Trophoblast cell (in vitro differentiated cells and primary cell): Measurements from ENCODE around the gene ZNF79.

ENCODE experiments used
- DNase-seq, 2 donors: peaks; one replicate each; pipeline ENCODE4 v3.0.0-alpha.2; 2016
- H2AFZ ChIP-seq: 2 replicates; pipeline ENCODE4 v1.6.1; 2013; ENCODE audit warnings: low read length, moderate library complexity, mild to moderate bottlenecking; ENCODE audit not compliant: insufficient read depth, poor library complexity
- H2AK5ac ChIP-seq: 2 replicates; pipeline ENCODE4 v1.6.1; 2013; ENCODE audit warnings: mild to moderate bottlenecking, low read length
- H2BK120ac ChIP-seq: 2 replicates; pipeline ENCODE4 v1.6.1; 2013; ENCODE audit warnings: low read length, mild to moderate bottlenecking, moderate library complexity; ENCODE audit not compliant: insufficient read depth, poor library complexity
- H2BK12ac ChIP-seq: 2 replicates; pipeline ENCODE4 v1.6.1; 2013; ENCODE audit warnings: mild to moderate bottlenecking, low read length, moderate library complexity
- H2BK5ac ChIP-seq: 2 replicates; pipeline ENCODE4 v1.6.1; 2013; ENCODE audit warnings: low read length, low read depth, moderate library complexity, mild to moderate bottlenecking; ENCODE audit not compliant: poor library complexity
- H3K14ac ChIP-seq: 2 replicates; pipeline ENCODE4 v1.6.1; 2013; ENCODE audit warnings: mild to moderate bottlenecking, low read length
- H3K18ac ChIP-seq: 2 replicates; pipeline ENCODE4 v1.6.1; 2013; ENCODE audit warnings: mild to moderate bottlenecking, low read length
- H3K23ac ChIP-seq: 2 replicates; pipeline ENCODE4 v1.6.1; 2013; ENCODE audit warnings: low read length
- H3K27ac ChIP-seq: 2 replicates; pipeline ENCODE4 v1.5.1; 2013; ENCODE audit warnings: low read depth, mild to moderate bottlenecking, inconsistent platforms, low read length, moderate library complexity
- H3K27me3 ChIP-seq: 2 replicates; pipeline ENCODE4 v1.6.1; 2013; ENCODE audit warnings: inconsistent platforms, mild to moderate bottlenecking, low read length, moderate library complexity; ENCODE audit not compliant: insufficient read depth
- H3K36me3 ChIP-seq, 2 experiments: 1 replicate in 1 of 2; 2 replicates in 1 of 2; pipeline ENCODE4 v1.6.1; 2013; ENCODE audit warnings: low read length in 2 of 2, mild to moderate bottlenecking in 2 of 2, moderate library complexity in 1 of 2; ENCODE audit not compliant: insufficient read depth in 2 of 2, control insufficient read depth in 1 of 2
- H3K4ac ChIP-seq: 2 replicates; pipeline ENCODE4 v1.6.1; 2013; ENCODE audit warnings: low read depth, mild to moderate bottlenecking, low read length, moderate library complexity
- H3K4me1 ChIP-seq, 2 experiments: 1 replicate in 1 of 2; 2 replicates in 1 of 2; pipeline ENCODE4 v1.6.1; 2013; ENCODE audit warnings: low read length in 2 of 2, mild to moderate bottlenecking in 2 of 2, moderate library complexity in 1 of 2; ENCODE audit not compliant: insufficient read depth in 2 of 2, control insufficient read depth in 1 of 2
- H3K4me2 ChIP-seq: 2 replicates; pipeline ENCODE4 v1.6.1; 2013; ENCODE audit warnings: inconsistent platforms, mild to moderate bottlenecking, low read length, moderate library complexity
- H3K4me3 ChIP-seq: 2 replicates; pipeline ENCODE4 v1.5.1; 2013; ENCODE audit warnings: mild to moderate bottlenecking, low read depth, low read length, inconsistent platforms
- H3K79me1 ChIP-seq: one replicate; pipeline ENCODE4 v1.6.1; 2013; ENCODE audit warnings: low read length
- H3K79me2 ChIP-seq: 2 replicates; pipeline ENCODE4 v1.6.1; 2013; ENCODE audit warnings: low read length, mild to moderate bottlenecking; ENCODE audit not compliant: control insufficient read depth, insufficient read depth, poor library complexity
- H3K9ac ChIP-seq: 2 replicates; pipeline ENCODE4 v1.6.1; 2013; ENCODE audit warnings: mild to moderate bottlenecking, low read length
- H3K9me3 ChIP-seq: 2 replicates; pipeline ENCODE4 v1.6.1; 2013; ENCODE audit warnings: low read depth, mild to moderate bottlenecking, control low read depth, inconsistent platforms, low read length; ENCODE audit not compliant: insufficient read depth
- H4K12ac ChIP-seq: 2 replicates; pipeline ENCODE4 v1.6.1; 2013; ENCODE audit warnings: low read depth, mild to moderate bottlenecking, low read length, moderate library complexity
- H4K8ac ChIP-seq: 2 replicates; pipeline ENCODE4 v1.6.1; 2013; ENCODE audit warnings: low read depth, mild to moderate bottlenecking, low read length, moderate library complexity
- H4K91ac ChIP-seq: one replicate; pipeline ENCODE4 v1.6.1; 2013; ENCODE audit warnings: low read depth, mild to moderate bottlenecking, low read length, moderate library complexity
- WGBS: extraction: QIAGEN DNeasy Blood & Tissue Kit; methylation state at CpG from one replicate; pipeline ENCODE4 v1.1.7; 2013; ENCODE audit warnings: missing lambda C conversion rate; ENCODE audit not compliant: insufficient read length, insufficient coverage; ENCODE audit errors: extremely low coverage; 5-methylcytosine and 5-hydroxymethylcytosine counted together

ZNF79 gene

DNA sequence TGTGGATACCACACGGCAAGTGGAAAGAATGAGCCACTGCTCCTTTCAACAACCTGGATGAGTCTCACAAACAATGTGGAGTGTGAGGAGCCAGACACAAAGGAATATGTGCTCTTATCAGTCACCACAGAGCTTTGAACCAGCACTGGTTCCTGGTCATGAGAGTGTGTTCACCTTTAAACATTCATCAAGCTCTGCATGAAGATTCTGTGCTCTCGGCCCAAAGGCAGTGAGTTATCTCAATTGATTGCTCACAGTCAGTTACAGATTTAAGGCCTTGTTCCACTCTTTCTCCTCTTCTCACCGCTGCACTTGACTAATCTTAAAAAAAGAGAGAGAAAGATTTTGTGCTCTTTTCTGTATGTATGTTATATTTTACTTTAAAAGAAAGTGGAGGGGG lies 46.5 kb downstream of the ZNF79 start:
- Histone ChIP-seq H4K8ac (no peak overlapping the region), H3K18ac (no peak overlapping the region), H3K23ac (no peak overlapping the region), H3K4me2 (no peak overlapping the region), H3K79me2 (no peaks in the 10 kb centered on the region), H4K91ac (no peak overlapping the region), H2BK120ac (no peak overlapping the region), H3K79me1 (no peaks in the 10 kb centered on the region), H2BK5ac (no peak overlapping the region), H2AFZ (no peak overlapping the region), H3K14ac (no peak overlapping the region), H3K27me3 (no peaks in the 10 kb centered on the region), H3K27ac (no peak overlapping the region), H3K9ac (no peak overlapping the region), H3K9me3 (no peaks in the 10 kb centered on the region), H3K4me3 (no peak overlapping the region), H3K36me3 (peaks cover 4 to 22% of the 10 kb centered on the region in 2 experiments), H4K12ac (no peak overlapping the region), H3K4me1 (peaks cover 3% of the 10 kb centered on the region in 2 experiments), H2AK5ac (no peak overlapping the region), H3K4ac (no peak overlapping the region), H2BK12ac (no peak overlapping the region)
- WGBS: no CpG with 5 or more reads among the region's 3 CpGs
- no peak for DNase-seq

DNA sequence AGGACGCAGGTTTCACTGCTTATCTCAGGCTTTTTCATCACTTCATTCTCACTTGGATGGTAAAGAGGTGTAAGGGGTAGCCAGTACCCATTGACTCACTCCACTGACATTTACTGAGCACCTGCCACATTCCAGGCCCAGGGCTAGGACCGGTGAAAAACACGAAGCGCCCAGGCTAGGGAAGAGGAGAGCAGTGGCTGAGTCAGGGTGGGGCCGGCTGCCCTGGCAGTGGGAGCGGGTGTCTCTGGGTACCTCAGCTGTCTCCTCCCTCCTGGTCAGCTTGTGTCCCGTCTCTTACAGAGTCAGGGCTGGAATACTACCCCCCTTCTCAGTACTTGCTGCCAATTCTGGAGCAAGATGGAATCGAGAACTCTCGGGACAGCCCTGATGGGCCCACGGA lies 49.3 kb downstream of the ZNF79 start:
- no peaks in the 10 kb centered on the region for H3K79me1 ChIP-seq
- H3K27ac ChIP-seq: no peak overlapping the region
- H3K79me2 ChIP-seq: no peaks in the 10 kb centered on the region
- no peak overlapping the region for H3K4me2 ChIP-seq
- H2BK5ac ChIP-seq: no peak overlapping the region
- no CpG with 5 or more reads among the region's 10 CpGs for WGBS
- H4K12ac ChIP-seq: no peak overlapping the region
- no peaks in the 10 kb centered on the region for H3K4me1 ChIP-seq
- H4K91ac ChIP-seq: no peak overlapping the region
- no peak overlapping the region for H2BK12ac ChIP-seq
- no peak overlapping the region for H3K4ac ChIP-seq
- H2BK120ac ChIP-seq: no peak overlapping the region
- peaks cover 5 to 16% of the 10 kb centered on the region in 2 experiments for H3K36me3 ChIP-seq
- DNase-seq: peak in 1 of 2 donors; percentile 46
- no peaks in the 10 kb centered on the region for H3K27me3 ChIP-seq
- no peak overlapping the region for H2AK5ac ChIP-seq
- H3K14ac ChIP-seq: no peak overlapping the region
- H2AFZ ChIP-seq: no peak overlapping the region
- peak overlapping the region; percentile 13 for H4K8ac ChIP-seq
- no peak overlapping the region for H3K9ac ChIP-seq
- H3K4me3 ChIP-seq: no peak overlapping the region
- H3K23ac ChIP-seq: no peak overlapping the region
- H3K9me3 ChIP-seq: no peaks in the 10 kb centered on the region
- H3K18ac ChIP-seq: no peak overlapping the region

DNA sequence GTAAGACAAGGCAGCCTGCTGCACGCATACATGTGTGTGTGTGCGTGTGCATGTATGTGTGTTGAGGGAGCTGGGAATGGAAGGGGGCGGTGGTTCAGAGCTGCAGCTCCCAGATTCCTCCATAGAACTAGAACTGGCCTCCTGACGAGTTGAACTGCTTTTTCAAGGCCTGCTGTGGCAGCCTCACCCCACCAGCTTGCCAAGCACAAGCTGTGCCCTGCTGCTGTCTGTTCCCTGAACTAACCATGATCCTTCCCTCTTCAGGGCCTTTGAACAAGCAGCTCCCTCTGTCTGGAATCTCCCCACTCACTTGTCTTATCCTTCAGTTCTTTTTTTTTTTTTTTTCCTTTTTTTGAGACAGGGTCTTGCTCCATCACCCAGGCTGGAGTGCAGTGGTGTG lies 49.8 kb downstream of the ZNF79 start:
- Histone ChIP-seq H3K9me3 (no peaks in the 10 kb centered on the region), H3K4me3 (no peak overlapping the region), H3K18ac (no peak overlapping the region), H3K23ac (no peak overlapping the region), H3K27ac (no peak overlapping the region), H2BK120ac (no peak overlapping the region), H3K36me3 (peaks cover 8 to 18% of the 10 kb centered on the region in 2 experiments), H3K4ac (no peak overlapping the region), H3K79me1 (no peaks in the 10 kb centered on the region), H2BK12ac (no peak overlapping the region), H3K14ac (no peak overlapping the region), H3K27me3 (no peaks in the 10 kb centered on the region), H3K9ac (no peak overlapping the region), H2BK5ac (no peak overlapping the region), H3K4me2 (no peak overlapping the region), H4K8ac (peak overlapping the region; percentile 13), H4K12ac (no peak overlapping the region), H2AFZ (no peak overlapping the region), H2AK5ac (no peak overlapping the region), H3K4me1 (no peaks in the 10 kb centered on the region), H3K79me2 (no peaks in the 10 kb centered on the region), H4K91ac (no peak overlapping the region)
- WGBS: no CpG with 5 or more reads among the region's 4 CpGs
- no peak for DNase-seq

DNA sequence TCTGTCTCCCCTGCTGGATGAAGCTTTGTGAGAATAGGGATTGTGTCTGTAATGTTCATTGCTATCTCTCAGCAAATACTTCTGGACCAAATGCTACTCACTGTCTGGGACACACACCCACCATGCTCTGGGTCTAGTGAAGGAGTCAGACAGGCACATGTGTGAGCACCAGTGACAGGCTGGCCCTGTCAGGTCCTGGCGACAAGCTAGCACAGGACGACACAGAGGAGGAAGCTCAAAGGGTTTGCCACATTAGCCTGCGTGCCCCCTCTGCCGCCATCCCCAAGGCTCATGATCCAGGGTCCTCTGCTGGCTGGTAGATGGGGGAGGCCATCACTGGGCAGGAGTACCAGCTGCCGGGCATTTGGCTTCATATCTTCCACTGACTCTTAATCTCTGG lies 50.4 kb downstream of the ZNF79 start:
- Histone ChIP-seq H3K79me2 (no peaks in the 10 kb centered on the region), H3K4me2 (no peak overlapping the region)

More for the DNA sequence above, 50.4 kb downstream of the ZNF79 start:
- Histone ChIP-seq H3K4ac (no peak overlapping the region), H3K18ac (no peak overlapping the region), H3K4me3 (no peak overlapping the region), H3K36me3 (peaks cover 15 to 25% of the 10 kb centered on the region in 2 experiments), H2BK120ac (no peak overlapping the region), H4K12ac (no peak overlapping the region), H4K8ac (no peak overlapping the region), H3K27ac (no peak overlapping the region), H3K14ac (no peak overlapping the region), H4K91ac (no peak overlapping the region), H3K23ac (no peak overlapping the region), H3K27me3 (no peaks in the 10 kb centered on the region), H2BK5ac (no peak overlapping the region), H3K9me3 (no peaks in the 10 kb centered on the region), H2AFZ (no peak overlapping the region), H3K79me1 (no peaks in the 10 kb centered on the region), H2AK5ac (no peak overlapping the region), H2BK12ac (no peak overlapping the region), H3K4me1 (no peaks in the 10 kb centered on the region), H3K9ac (no peak overlapping the region)
- no peak for DNase-seq
- WGBS: no CpG with 5 or more reads among the region's 5 CpGs
